Stomach smooth muscle (tissue), 2 donors: ENCODE data around the gene AK8.

ENCODE experiments used
- H3K27ac ChIP-seq: one replicate; pipeline ENCODE4 v1.7.0; 2013; ENCODE audit warnings: mild to moderate bottlenecking, low read length, inconsistent platforms
- H3K27me3 ChIP-seq, 2 donors: one replicate each; pipeline ENCODE4 v1.7.0; 2013; ENCODE audit warnings: low read length in 2 of 2; ENCODE audit not compliant: insufficient read depth in 2 of 2, control insufficient read depth in 1 of 2
- H3K36me3 ChIP-seq, 2 donors: one replicate each; pipeline ENCODE4 v1.7.0; 2013; ENCODE audit warnings: low read length in 2 of 2; ENCODE audit not compliant: control insufficient read depth in 2 of 2, insufficient read depth in 2 of 2
- H3K4me1 ChIP-seq: one replicate; pipeline ENCODE4 v1.7.0; 2013; ENCODE audit warnings: low read length; ENCODE audit not compliant: control insufficient read depth, insufficient read depth
- H3K4me3 ChIP-seq, 2 donors: one replicate each; pipeline ENCODE4 v1.7.0; 2013; ENCODE audit warnings: low read length in 2 of 2
- H3K9ac ChIP-seq, 2 donors: one replicate each; pipeline ENCODE4 v1.7.0; 2013; ENCODE audit warnings: low read length in 2 of 2, mild to moderate bottlenecking in 1 of 2
- H3K9me3 ChIP-seq, 2 donors: one replicate each; pipeline ENCODE4 v1.7.0; 2013; ENCODE audit warnings: low read length in 2 of 2; ENCODE audit not compliant: control insufficient read depth in 2 of 2
- donor health status: healthy.
- donor health status: Pancreatic carcinoma.

The AK8 gene

DNA sequence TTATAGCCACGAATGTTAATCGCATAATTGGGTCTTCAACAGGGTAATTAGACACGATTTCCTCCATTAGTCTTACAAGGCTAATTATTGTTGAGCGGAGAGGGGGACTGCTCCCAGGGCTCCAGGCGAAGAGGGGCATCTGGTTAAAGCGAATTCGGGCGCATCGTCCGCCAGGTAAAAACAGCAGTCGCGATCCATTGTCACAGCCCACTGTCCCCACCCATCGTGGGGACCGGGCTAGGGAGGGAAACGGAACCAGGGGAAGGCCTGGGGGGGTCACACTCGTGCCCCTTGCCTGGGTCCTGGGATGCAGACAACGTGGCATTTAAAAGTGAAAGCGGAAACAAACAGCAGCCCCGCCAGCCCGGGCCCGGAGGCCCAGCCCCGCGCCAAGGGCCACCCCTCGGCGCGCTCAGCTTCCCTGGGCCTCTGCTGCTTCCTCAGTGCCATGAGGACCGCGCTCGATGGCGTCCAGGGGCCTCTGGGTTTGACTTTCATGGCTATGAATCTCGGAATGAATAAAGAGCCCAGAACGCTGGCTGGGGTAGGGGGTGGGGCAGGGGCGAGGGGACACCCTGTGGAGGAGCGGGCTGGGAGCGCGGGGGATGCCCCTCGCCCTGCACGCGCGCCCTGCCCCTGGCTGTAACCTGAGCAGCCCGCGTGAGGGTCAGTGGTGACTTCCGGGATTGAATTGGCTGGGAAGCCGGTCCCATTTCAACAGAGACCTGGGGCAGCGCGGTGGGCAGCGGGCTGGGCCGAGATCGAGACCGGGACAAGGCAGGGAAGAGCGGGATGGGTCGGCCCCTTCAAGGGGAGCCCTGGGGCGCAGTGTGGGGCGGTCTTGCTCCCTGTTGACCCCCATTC lies 107.9 kb downstream of the AK8 start:
- peak overlapping the region; percentile 88 to 97 for H3K4me3 ChIP-seq
- peak overlapping the region; percentile 92 for H3K27ac ChIP-seq
- peaks cover 12% of the 10 kb centered on the region for H3K4me1 ChIP-seq
- H3K27me3 ChIP-seq, result no peaks in the 10 kb centered on the region
- peaks cover 0 to 10% of the 10 kb centered on the region in 2 donors for H3K9me3 ChIP-seq
- peak overlapping the region; percentile 93 to 97 for H3K9ac ChIP-seq
- H3K36me3 ChIP-seq, result no peaks in the 10 kb centered on the region

DNA sequence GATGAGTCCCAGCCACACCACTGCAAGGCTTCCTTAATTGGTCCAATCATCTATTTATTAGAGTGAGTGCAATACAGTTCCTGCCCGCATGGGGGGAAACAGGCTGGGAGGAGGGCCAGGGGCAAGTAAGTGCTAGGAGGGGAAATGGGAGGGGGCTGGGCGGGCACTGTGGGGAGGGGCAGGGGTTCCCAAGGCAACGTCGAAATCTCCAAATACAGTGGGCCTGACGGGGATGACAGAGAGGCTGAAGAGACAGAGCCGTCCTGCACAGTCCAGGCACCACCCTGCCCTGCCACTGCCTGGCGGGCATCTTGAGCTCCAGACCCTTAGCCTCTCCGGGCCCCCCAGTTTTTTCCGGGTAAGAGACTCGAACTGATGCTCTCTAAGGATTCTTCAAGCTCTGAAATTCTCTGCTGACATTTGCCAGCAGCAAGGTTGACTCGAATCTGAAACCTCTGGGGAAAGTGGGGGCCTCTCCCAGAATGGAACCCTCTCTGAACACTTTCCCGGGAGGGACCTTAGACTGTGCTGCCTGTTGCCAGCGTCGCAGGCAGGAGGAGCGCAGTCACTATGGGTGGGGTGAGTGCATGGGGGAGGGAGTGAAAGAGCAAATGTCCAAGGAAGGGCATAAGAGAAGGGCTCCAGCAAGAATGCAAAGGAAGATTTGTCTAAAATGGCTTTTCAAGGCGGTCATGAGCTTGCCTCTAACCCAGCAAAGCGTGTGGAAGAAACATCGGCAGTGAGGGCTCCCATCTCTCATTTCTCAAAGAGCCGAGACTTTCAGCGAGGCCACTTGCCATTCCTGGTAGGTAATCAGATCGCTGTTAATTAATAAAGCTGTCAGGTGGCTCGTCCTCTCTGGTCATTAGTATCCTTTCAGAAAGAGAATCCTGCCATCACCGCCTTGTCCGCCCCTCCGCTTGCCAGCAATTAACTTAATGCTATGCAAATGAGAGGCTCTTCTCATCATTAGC lies 108.9 kb downstream of the AK8 start:
- Histone ChIP-seq H3K27me3 (no peaks in the 10 kb centered on the region), H3K9me3 (peaks cover 0 to 10% of the 10 kb centered on the region in 2 donors), H3K36me3 (no peaks in the 10 kb centered on the region), H3K4me1 (peaks cover 12% of the 10 kb centered on the region), H3K4me3 (peak overlapping the region; percentile 88 to 97), H3K9ac (peak overlapping the region; percentile 93 to 97), H3K27ac (peak overlapping the region; percentile 92)

- no peak overlapping the region for H3K4me3 ChIP-seq
- no peaks in the 10 kb centered on the region for H3K36me3 ChIP-seq
- no peak overlapping the region for H3K9ac ChIP-seq
- H3K4me1 ChIP-seq, result no peaks in the 10 kb centered on the region
- H3K9me3 ChIP-seq, result no peaks in the 10 kb centered on the region
- no peak overlapping the region for H3K27ac ChIP-seq
- no peaks in the 10 kb centered on the region for H3K27me3 ChIP-seq
These were observed 114.5 kb downstream of the AK8 start for GRCh38 chr9:132763574-132763973.

DNA sequence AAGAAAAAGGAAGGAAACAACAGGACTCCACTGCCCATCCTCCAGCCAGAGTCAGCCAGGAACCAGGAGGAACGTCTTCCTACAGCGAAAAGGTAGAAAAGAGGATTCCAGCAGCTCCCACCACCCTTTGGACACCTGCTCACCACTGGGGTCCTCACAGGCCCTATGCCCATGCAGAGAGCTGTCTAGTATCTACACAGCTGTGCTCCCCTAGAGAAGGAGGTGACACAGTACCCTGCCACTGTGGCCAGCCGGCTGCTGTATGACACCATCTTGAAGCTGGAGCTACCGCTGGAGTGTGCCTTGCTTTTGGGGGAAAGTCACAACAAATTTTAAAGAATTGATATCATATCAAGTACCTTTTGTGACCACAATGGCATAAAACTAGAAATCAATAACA lies 115.2 kb downstream of the AK8 start:
- H3K4me1 ChIP-seq, result no peaks in the 10 kb centered on the region
- H3K27ac ChIP-seq, result no peak overlapping the region
- H3K9me3 ChIP-seq, result no peaks in the 10 kb centered on the region
- H3K4me3 ChIP-seq, result no peak overlapping the region
- H3K36me3 ChIP-seq, result no peaks in the 10 kb centered on the region
- H3K27me3 ChIP-seq, result no peaks in the 10 kb centered on the region
- no peak overlapping the region for H3K9ac ChIP-seq

DNA sequence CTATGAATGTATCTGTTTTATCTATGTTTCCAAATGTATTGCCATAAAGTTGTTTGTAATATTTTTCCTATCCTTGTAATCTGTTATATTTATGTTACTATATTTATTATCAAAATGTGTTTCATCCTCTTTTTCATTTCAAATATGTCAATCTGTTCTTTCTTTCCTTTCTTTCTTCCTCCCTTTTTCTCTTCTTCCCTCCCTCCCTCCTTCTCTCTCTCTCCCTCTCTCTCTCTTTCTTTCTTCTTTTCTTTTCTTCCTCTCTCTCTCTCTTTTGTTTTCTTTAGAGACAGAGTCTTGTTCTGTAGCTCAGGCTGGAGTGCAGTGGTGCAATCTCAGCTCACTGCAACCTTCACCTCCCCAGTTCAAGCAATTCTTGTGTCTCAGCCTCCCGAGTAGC lies 116.5 kb downstream of the AK8 start:
- Histone ChIP-seq H3K4me3 (no peak overlapping the region), H3K9me3 (no peaks in the 10 kb centered on the region), H3K4me1 (no peaks in the 10 kb centered on the region), H3K9ac (no peak overlapping the region), H3K27ac (no peak overlapping the region), H3K27me3 (no peaks in the 10 kb centered on the region), H3K36me3 (no peaks in the 10 kb centered on the region)

GRCh38 chr9:132760057-132760456 lies 118.0 kb downstream of the AK8 start:
- Histone ChIP-seq H3K27me3 (no peaks in the 10 kb centered on the region), H3K27ac (no peak overlapping the region), H3K9me3 (no peaks in the 10 kb centered on the region), H3K36me3 (no peaks in the 10 kb centered on the region), H3K9ac (no peak overlapping the region), H3K4me1 (no peaks in the 10 kb centered on the region), H3K4me3 (no peak overlapping the region)

DNA sequence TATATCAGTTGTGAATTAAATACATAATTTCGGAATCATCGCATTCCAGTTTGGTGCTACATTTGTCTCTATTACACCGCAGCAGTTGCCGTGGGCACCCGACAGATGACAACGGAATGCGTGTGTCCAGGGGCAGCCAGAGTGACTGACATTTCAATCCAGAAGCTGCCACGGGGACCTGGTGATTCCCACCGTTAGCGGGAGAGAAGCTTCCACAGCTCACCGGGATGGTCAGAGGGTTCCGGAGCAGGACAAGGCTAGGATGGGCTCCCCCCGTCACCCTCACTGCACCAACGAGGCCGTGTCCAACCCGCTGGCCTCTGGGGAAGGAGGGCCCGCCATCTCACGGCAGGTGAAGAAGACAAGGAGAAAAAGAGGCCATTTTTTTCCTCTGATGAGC lies 121.1 kb downstream of the AK8 start:
- no peaks in the 10 kb centered on the region for H3K27me3 ChIP-seq
- H3K27ac ChIP-seq, result no peak overlapping the region
- H3K36me3 ChIP-seq, result no peaks in the 10 kb centered on the region

GRCh38 chr9:132756214-132756845 lies 121.8 kb downstream of the AK8 start:
- H3K4me3 ChIP-seq, result no peak overlapping the region
- H3K9me3 ChIP-seq, result no peaks in the 10 kb centered on the region
- H3K4me1 ChIP-seq, result peaks cover 6% of the 10 kb centered on the region
- H3K27ac ChIP-seq, result no peak overlapping the region
- H3K27me3 ChIP-seq, result no peaks in the 10 kb centered on the region
- no peaks in the 10 kb centered on the region for H3K36me3 ChIP-seq
- H3K9ac ChIP-seq, result no peak overlapping the region

More for the DNA sequence above, 121.1 kb downstream of the AK8 start:
- no peaks in the 10 kb centered on the region for H3K9me3 ChIP-seq
- no peak overlapping the region for H3K4me3 ChIP-seq
- peaks cover 6% of the 10 kb centered on the region for H3K4me1 ChIP-seq
- H3K9ac ChIP-seq, result no peak overlapping the region

- H3K4me3 ChIP-seq, result no peak overlapping the region
- H3K27me3 ChIP-seq, result no peaks in the 10 kb centered on the region
- H3K36me3 ChIP-seq, result no peaks in the 10 kb centered on the region
- H3K9me3 ChIP-seq, result no peaks in the 10 kb centered on the region
- H3K27ac ChIP-seq, result no peak overlapping the region
- H3K9ac ChIP-seq, result no peak overlapping the region
- peaks cover 6% of the 10 kb centered on the region for H3K4me1 ChIP-seq
These were observed 123.0 kb downstream of the AK8 start for GRCh38 chr9:132755096-132755495.

GRCh38 chr9:132754236-132754635 lies 123.8 kb downstream of the AK8 start:
- H3K36me3 ChIP-seq, result no peaks in the 10 kb centered on the region
- H3K9ac ChIP-seq, result no peak overlapping the region
- H3K9me3 ChIP-seq, result no peaks in the 10 kb centered on the region
- peaks cover 6% of the 10 kb centered on the region for H3K4me1 ChIP-seq
- H3K27ac ChIP-seq, result no peak overlapping the region
- no peak overlapping the region for H3K4me3 ChIP-seq
- H3K27me3 ChIP-seq, result no peaks in the 10 kb centered on the region
